Urinary bladder (tissue), 4 donors: ENCODE results near the gene DCTN5. TPM values are rescaled to one million over a fixed set of nuclear protein-coding genes. Genes with fewer than 3 reads are reported as not detected.
"Not testable (repeated sequence)": the region's sequence is repeated elsewhere in the genome, so short reads cannot be mapped to it uniquely, and the experiment has no call there.

Experiments
- DNase-seq: peaks from one replicate; pipeline ENCODE4 v3.0.0-alpha.2; 2015; ENCODE audit errors: extremely low spot score
- H3K27ac ChIP-seq: one replicate; pipeline ENCODE4 v1.5.1; 2013; ENCODE audit warnings: low read depth, mild to moderate bottlenecking, moderate library complexity
- H3K36me3 ChIP-seq: one replicate; pipeline ENCODE4 v1.6.1; 2013; ENCODE audit warnings: mild to moderate bottlenecking, moderate library complexity; ENCODE audit not compliant: insufficient read depth
- H3K4me1 ChIP-seq: one replicate; pipeline ENCODE4 v1.6.1; 2013; ENCODE audit warnings: mild to moderate bottlenecking, moderate library complexity; ENCODE audit not compliant: insufficient read depth
- H3K4me3 ChIP-seq: one replicate; pipeline ENCODE4 v1.5.1; 2013; ENCODE audit warnings: low read depth, low read length
- WGBS: extraction: QIAGEN DNeasy Blood & Tissue Kit; methylation state at CpG from one replicate; pipeline ENCODE4 v1.1.7; 2013; 5-methylcytosine and 5-hydroxymethylcytosine counted together
- polyA plus RNA-seq: library from polyadenylated mRNA; stranded (reverse); fragments of 200-250 nt; gene quantifications from one replicate; pipeline ENCODE4 v1.2.3, GENCODE V29; 2013
- total RNA-seq: library from RNA; depleted of rRNA; stranded (reverse); fragments of >200 nt; gene quantifications from one replicate; pipeline ENCODE4 v1.2.3, GENCODE V29; 2014
- donor health status: healthy with polysubstance abuse.
- donor health status: healthy.

DCTN5 gene
- total RNA-seq (36.3 TPM), polyA plus RNA-seq (35.2 TPM)

DNA sequence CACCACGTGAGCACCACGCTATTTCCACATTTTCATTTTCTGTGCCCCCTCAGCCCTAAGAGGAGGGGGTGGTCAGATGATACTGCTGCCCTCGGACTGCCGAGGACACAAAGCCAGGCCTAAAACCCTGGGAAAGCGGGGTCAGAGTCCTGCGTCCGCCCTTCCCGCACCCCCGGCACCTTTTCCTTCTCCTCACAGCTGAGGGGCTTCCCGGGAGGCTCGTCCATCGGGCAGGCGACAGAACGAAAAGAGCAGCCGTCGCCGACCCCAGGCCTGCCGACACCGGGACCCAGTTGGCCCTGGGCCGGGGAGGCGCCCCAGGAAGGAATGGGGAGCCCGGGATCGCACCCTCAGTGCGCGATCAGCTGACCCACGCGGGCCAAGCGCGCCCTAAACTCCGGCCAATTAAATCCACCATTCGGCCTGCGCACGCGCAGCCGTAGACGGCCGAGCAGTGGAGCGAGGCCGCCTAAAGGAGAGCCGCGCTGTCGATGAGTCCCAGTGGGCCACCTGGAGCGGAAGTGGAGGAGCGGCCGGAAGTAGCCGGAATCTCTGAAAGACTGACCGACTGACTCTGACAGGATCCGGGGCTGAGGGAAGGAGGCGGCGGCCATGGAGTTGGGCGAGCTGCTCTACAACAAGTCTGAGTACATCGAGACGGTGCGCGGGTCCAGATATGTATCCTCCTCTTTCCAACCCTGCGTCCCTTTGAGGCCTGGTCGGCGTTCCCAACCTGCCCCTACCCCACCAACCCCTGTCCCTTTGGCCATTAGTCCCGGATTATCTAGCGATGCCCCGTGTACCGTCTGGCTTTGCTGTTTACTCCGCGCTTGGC is at the start of gene DCTN5, which contains the start of gene PALB2:
Gene DCTN5 (plus strand): TSS at position 536 of the 835 bp plus-strand sequence. CDS start 77 bp downstream, at position 613.
Gene PALB2 (minus strand): TSS at position 380 of the 835 bp plus-strand sequence. CDS start 153 bp downstream, at position 227.
- Histone ChIP-seq H3K4me1 (no peaks in the 10 kb centered on the region), H3K27ac (no peak within 1 kb of the TSS), H3K36me3 (peaks cover 2% of the 10 kb centered on the region), H3K4me3 (peak within 1 kb of the TSS; percentile 84)
- DNase-seq: peak; percentile 76
- under 1% methylated on average over 64 of the region's 64 CpGs for WGBS

DNA sequence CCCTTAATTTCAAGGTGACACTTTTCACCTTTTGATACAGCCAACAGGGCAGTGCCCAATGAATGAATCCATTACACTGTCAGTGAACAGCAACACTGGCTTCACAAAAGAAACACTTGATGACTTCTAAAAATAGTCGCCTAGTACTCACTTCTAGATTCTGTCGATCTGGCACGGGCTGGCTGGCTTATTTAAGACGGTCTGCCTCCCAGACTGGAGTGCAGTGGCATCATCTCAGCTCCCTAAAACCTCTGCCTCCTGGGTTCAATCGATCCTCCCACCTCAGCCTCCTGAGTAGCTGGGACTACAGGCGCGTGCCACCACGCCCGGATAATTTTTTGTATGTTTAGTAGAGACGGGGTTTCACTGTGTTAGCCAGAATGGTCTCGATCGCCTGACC is 47.1 kb upstream of the DCTN5 start:
- H3K4me3 ChIP-seq: no peak overlapping the region
- no peaks in the 10 kb centered on the region for H3K4me1 ChIP-seq
- H3K27ac ChIP-seq: no peak overlapping the region
- no peak for DNase-seq
- peaks cover 2% of the 10 kb centered on the region for H3K36me3 ChIP-seq
- WGBS: 95% methylated on average over 12 of the region's 12 CpGs

GRCh38 chr16:23595246-23595950 is 45.9 kb upstream of the DCTN5 start:
- DNase-seq: no peak
- Histone ChIP-seq H3K4me3 (peak overlapping the region; percentile 97), H3K27ac (no peak overlapping the region), H3K4me1 (no peaks in the 10 kb centered on the region), H3K36me3 (no peaks in the 10 kb centered on the region)
- 16% methylated on average over 34 of the region's 34 CpGs for WGBS

- 2% methylated on average over 67 of the region's 67 CpGs for WGBS
- peak within 1 kb of the TSS; percentile 97 for H3K4me3 ChIP-seq
- H3K36me3 ChIP-seq: no peaks in the 10 kb centered on the region
- peak; percentile 46 for DNase-seq
- H3K4me1 ChIP-seq: no peaks in the 10 kb centered on the region
- no peak within 1 kb of the TSS for H3K27ac ChIP-seq
These were observed 45.1 kb upstream of the DCTN5 start, which contains the start of gene NDUFAB1 for GRCh38 chr16:23595951-23596720. NDUFAB1 (minus strand) TSS chr16:23596316; CDS start chr16:23596290, 26 bp downstream.

DNA sequence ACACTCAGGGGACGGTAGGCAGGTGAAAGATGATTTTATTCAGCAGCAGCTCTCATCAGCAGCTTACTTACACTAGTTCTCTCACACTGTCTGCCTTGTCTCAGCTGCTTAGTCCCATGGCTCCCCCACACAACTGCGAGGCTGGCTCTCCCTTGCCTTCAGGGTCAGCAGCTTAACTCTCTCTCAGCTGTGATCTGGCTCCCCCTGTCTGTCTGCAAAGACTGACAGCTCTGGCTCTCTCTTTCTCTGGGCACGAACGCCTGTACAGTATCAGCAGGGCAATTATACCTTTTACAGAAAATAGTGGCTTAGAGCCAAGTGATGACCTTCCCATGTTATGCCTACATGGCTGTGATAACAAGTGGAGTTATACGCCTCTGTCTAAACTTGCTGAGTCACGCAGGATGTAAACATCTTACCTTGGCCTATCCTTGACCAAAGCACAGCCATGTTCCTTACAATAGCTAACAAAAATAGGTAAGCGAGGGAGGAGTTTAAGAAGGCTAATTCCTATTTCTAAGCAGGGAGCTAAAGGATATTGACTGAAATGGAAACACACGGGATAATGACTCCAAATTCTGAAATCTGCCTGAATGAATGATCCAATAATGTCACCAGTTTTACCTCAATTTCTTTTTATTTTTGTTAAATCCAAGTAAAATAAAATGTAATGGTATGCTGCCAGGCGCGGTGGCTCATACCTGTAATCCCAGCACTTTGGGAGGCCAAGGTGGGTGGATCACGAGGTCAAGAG is 44.1 kb upstream of the DCTN5 start:
- Histone ChIP-seq H3K27ac (no peak overlapping the region), H3K4me3 (no peak overlapping the region), H3K4me1 (no peaks in the 10 kb centered on the region), H3K36me3 (no peaks in the 10 kb centered on the region)
- DNase-seq: no peak
- 85% methylated on average over 11 of the region's 11 CpGs for WGBS

GRCh38 chr16:23607726-23608125 is 33.5 kb upstream of the DCTN5 start:
- Histone ChIP-seq H3K36me3 (no peaks in the 10 kb centered on the region), H3K27ac (no peak overlapping the region), H3K4me3 (no peak overlapping the region), H3K4me1 (no peaks in the 10 kb centered on the region)
- 82% methylated on average over 6 of the region's 6 CpGs for WGBS
- DNase-seq: no peak

GRCh38 chr16:23608194-23608593 is 33.1 kb upstream of the DCTN5 start:
- no peaks in the 10 kb centered on the region for H3K36me3 ChIP-seq
- H3K4me3 ChIP-seq: no peak overlapping the region
- no peak for DNase-seq
- H3K27ac ChIP-seq: no peak overlapping the region
- WGBS: 82% methylated on average over 4 of the region's 4 CpGs
- H3K4me1 ChIP-seq: no peaks in the 10 kb centered on the region

DNA sequence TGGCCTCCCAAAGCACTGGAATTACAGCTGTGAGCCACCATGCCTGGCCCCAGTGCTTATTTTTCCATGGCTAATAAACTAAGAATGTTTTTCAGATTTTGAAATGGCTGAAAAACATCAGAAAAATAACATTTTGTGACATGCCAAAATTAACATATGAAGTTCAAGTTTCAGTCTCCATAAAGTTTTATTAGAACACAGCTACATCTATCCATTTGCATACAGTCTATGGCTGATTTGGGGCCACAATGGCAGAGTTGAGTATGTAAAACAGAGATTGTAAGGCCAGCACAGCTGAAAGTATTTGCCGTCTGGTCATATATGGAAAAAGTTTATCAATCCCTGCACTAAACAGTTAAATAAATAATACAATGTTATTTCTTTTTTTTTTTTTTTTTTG is 31.3 kb upstream of the DCTN5 start:
- no peaks in the 10 kb centered on the region for H3K36me3 ChIP-seq
- H3K4me1 ChIP-seq: no peaks in the 10 kb centered on the region
- DNase-seq: no peak
- WGBS: 99% methylated on average over 1 of the region's 1 CpG
- no peak overlapping the region for H3K4me3 ChIP-seq
- no peak overlapping the region for H3K27ac ChIP-seq

DNA sequence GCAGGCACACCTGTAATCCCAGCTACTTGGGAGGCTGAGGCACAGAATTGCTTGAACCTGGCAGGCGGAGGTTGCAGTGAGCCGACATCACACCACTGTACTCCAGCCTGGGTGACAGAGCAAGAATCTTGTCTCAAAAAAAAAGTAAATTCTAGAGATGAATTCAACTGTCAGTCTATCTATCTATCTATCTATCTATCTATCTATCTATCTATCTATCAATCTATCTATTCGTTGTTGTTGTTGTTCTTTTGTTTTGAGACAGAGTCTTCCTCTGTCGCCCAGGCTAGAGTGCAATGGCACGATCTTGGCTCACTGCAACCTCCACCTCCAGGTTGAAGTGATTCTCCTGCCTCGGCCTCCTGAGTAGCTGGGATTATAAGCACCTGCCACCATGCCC is 30.4 kb upstream of the DCTN5 start:
- not testable (repeated sequence) for H3K27ac ChIP-seq, H3K4me1 ChIP-seq, H3K4me3 ChIP-seq, DNase-seq, H3K36me3 ChIP-seq
- 98% methylated on average over 6 of the region's 6 CpGs for WGBS

DNA sequence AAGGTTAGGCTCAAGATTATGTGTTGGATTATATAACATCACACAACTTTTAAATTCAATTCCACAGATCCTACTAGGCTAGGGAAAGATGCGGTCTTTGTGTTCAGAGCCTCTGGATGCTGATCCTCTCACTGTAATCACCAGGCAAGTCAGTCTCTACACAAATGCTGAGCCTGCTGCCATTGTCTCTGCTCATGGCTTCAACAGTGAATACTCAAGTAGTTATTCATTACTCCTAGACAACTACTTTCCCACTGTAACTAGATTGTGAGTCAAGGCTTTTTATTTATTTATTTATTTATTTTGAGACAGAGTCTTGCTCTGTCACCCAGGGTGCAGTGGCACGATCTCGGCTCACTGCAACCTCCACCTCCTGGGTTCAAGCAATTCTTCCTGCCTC is 29.3 kb upstream of the DCTN5 start:
- Histone ChIP-seq H3K4me1 (no peaks in the 10 kb centered on the region), H3K27ac (no peak overlapping the region), H3K36me3 (no peaks in the 10 kb centered on the region), H3K4me3 (no peak overlapping the region)
- 98% methylated on average over 3 of the region's 3 CpGs for WGBS
- no peak for DNase-seq

- Histone ChIP-seq H3K36me3 (no peaks in the 10 kb centered on the region), H3K4me1 (no peaks in the 10 kb centered on the region), H3K4me3 (no peak overlapping the region), H3K27ac (no peak overlapping the region)
- 95% methylated on average over 9 of the region's 9 CpGs for WGBS
- DNase-seq: no peak
These were observed 25.5 kb upstream of the DCTN5 start for GRCh38 chr16:23615805-23616204.

GRCh38 chr16:23624092-23624491 is 17.2 kb upstream of the DCTN5 start:
- Histone ChIP-seq H3K36me3 (peaks cover 7% of the 10 kb centered on the region), H3K4me3 (no peak overlapping the region), H3K4me1 (no peaks in the 10 kb centered on the region), H3K27ac (no peak overlapping the region)
- DNase-seq: no peak

- H3K4me3 ChIP-seq: no peak overlapping the region
- no peak overlapping the region for H3K27ac ChIP-seq
- WGBS: 94% methylated on average over 8 of the region's 8 CpGs
- H3K36me3 ChIP-seq: peaks cover 2% of the 10 kb centered on the region
- DNase-seq: no peak
- H3K4me1 ChIP-seq: no peaks in the 10 kb centered on the region
These were observed 11.8 kb upstream of the DCTN5 start for GRCh38 chr16:23629516-23629915.
